SH-SY5Y (cell line): ENCODE data around the gene ERAP2.

Experiments
- GATA2 ChIP-seq: IDR thresholded peaks from 2 replicates; pipeline ENCODE4 v1.6.1; 2011; ENCODE audit warnings: mild to moderate bottlenecking, low read depth, low read length
- GATA3 ChIP-seq: IDR thresholded peaks from 2 replicates; pipeline ENCODE4 v1.6.1; 2011; ENCODE audit warnings: low read depth, mild to moderate bottlenecking, low read length, moderate library complexity

GRCh38 chr5:96870094-96871026 lies 5.9 kb upstream of the ERAP2 start:
- TF ChIP-seq GATA2 (no peak), GATA3 (no peak)
